H9 (cell line): ENCODE measurements around the gene CMAS. TPM values are rescaled to one million over a fixed set of nuclear protein-coding genes. Genes with fewer than 3 reads are reported as not detected.

Experiments used
- DNase-seq: peaks from one replicate; pipeline ENCODE4 v3.0.0-alpha.2; 2017
- H2AFZ ChIP-seq: one replicate; pipeline ENCODE4 v1.6.1; 2013; ENCODE audit warnings: mild to moderate bottlenecking, low read length, control low read depth, moderate library complexity
- H2AK5ac ChIP-seq: 2 replicates; pipeline ENCODE4 v1.6.1; 2013; ENCODE audit warnings: low read length, control low read depth, mixed read lengths; ENCODE audit not compliant: insufficient read length
- H2BK120ac ChIP-seq: one replicate; pipeline ENCODE4 v1.6.1; 2013; ENCODE audit warnings: low read depth, mild to moderate bottlenecking, low read length, control low read depth, inconsistent platforms; ENCODE audit not compliant: poor library complexity, severe bottlenecking
- H2BK12ac ChIP-seq: 2 replicates; pipeline ENCODE4 v1.6.1; 2013; ENCODE audit warnings: low read length, control low read depth, mixed read lengths, low read depth; ENCODE audit not compliant: insufficient read length
- H2BK15ac ChIP-seq: 2 replicates; pipeline ENCODE4 v1.6.1; 2013; ENCODE audit warnings: low read depth, low read length, control low read depth
- H2BK20ac ChIP-seq: one replicate; pipeline ENCODE4 v1.6.1; 2013; ENCODE audit warnings: low read depth, mild to moderate bottlenecking, low read length, control low read depth, inconsistent platforms; ENCODE audit not compliant: poor library complexity, severe bottlenecking
- H2BK5ac ChIP-seq: 2 replicates; pipeline ENCODE4 v1.6.1; 2013; ENCODE audit warnings: low read length, control low read depth, mixed read lengths; ENCODE audit not compliant: insufficient read length
- H3K14ac ChIP-seq: 2 replicates; pipeline ENCODE4 v1.6.1; 2013; ENCODE audit warnings: low read length, control low read depth; ENCODE audit not compliant: insufficient read depth
- H3K18ac ChIP-seq: 2 replicates; pipeline ENCODE4 v1.6.1; 2013; ENCODE audit warnings: low read depth, mild to moderate bottlenecking, mixed read lengths, low read length, control low read depth; ENCODE audit not compliant: insufficient read length
- H3K23ac ChIP-seq: 2 replicates; pipeline ENCODE4 v1.6.1; 2013; ENCODE audit warnings: low read length, control low read depth, mixed read lengths, low read depth; ENCODE audit not compliant: insufficient read length
- H3K23me2 ChIP-seq: 2 replicates; pipeline ENCODE4 v1.6.1; 2013; ENCODE audit warnings: low read depth, mild to moderate bottlenecking, mixed read lengths, low read length, control low read depth; ENCODE audit not compliant: insufficient read length, poor library complexity, severe bottlenecking
- H3K27ac ChIP-seq: 2 replicates; pipeline ENCODE4 v1.5.1; 2013; ENCODE audit warnings: low read length, control low read depth, mixed read lengths, low read depth; ENCODE audit not compliant: insufficient read length
- H3K27me3 ChIP-seq: 2 replicates; pipeline ENCODE4 v1.6.1; 2013; ENCODE audit warnings: low read length, control low read depth, inconsistent platforms; ENCODE audit not compliant: insufficient read depth
- H3K4ac ChIP-seq: 2 replicates; pipeline ENCODE4 v1.6.1; 2013; ENCODE audit warnings: low read depth, mild to moderate bottlenecking, control low read depth, inconsistent platforms, low read length, moderate library complexity
- H3K4me1 ChIP-seq: 2 replicates; pipeline ENCODE4 v1.6.1; 2013; ENCODE audit warnings: low read length, control low read depth, inconsistent platforms; ENCODE audit not compliant: insufficient read depth
- H3K4me2 ChIP-seq: 2 replicates; pipeline ENCODE4 v1.6.1; 2013; ENCODE audit warnings: low read length, control low read depth, mixed read lengths; ENCODE audit not compliant: insufficient read length, insufficient read depth
- H3K56ac ChIP-seq: 2 replicates; pipeline ENCODE4 v1.6.1; 2013; ENCODE audit warnings: low read depth, mild to moderate bottlenecking, mixed read lengths, low read length, control low read depth; ENCODE audit not compliant: insufficient read length
- H3K79me1 ChIP-seq: 2 replicates; pipeline ENCODE4 v1.6.1; 2013; ENCODE audit warnings: low read depth, mild to moderate bottlenecking, moderate library complexity, low read length, control low read depth, inconsistent platforms; ENCODE audit not compliant: insufficient read depth, poor library complexity, severe bottlenecking
- H3K79me2 ChIP-seq: 2 replicates; pipeline ENCODE4 v1.6.1; 2013; ENCODE audit warnings: low read length, control low read depth, inconsistent platforms; ENCODE audit not compliant: insufficient read depth
- H3K9ac ChIP-seq: 2 replicates; pipeline ENCODE4 v1.6.1; 2013; ENCODE audit warnings: low read length, control low read depth, mixed read lengths; ENCODE audit not compliant: insufficient read length; ENCODE audit errors: extremely low read depth
- H3K9me3 ChIP-seq: one replicate; pipeline ENCODE4 v1.6.1; 2013; ENCODE audit warnings: low read depth, low read length, inconsistent platforms; ENCODE audit not compliant: control insufficient read depth
- H3T11ph ChIP-seq: one replicate; pipeline ENCODE4 v1.6.1; 2013; ENCODE audit warnings: mild to moderate bottlenecking, low read length, control low read depth, inconsistent platforms
- H4K20me1 ChIP-seq: one replicate; pipeline ENCODE4 v1.6.1; 2013; ENCODE audit not compliant: control insufficient read depth, insufficient read length, insufficient read depth
- H4K5ac ChIP-seq: 2 replicates; pipeline ENCODE4 v1.6.1; 2013; ENCODE audit warnings: low read depth, mild to moderate bottlenecking, mixed read lengths, low read length, control low read depth; ENCODE audit not compliant: insufficient read length
- H4K8ac ChIP-seq: replicated peaks from 2 replicates; pipeline ENCODE4 v1.6.1; 2013; ENCODE audit warnings: low read length, control low read depth, mixed read lengths, low read depth; ENCODE audit not compliant: insufficient read length
- H4K91ac ChIP-seq: 2 replicates; pipeline ENCODE4 v1.6.1; 2013; ENCODE audit warnings: low read depth, mild to moderate bottlenecking, moderate library complexity, mixed read lengths, low read length, control low read depth; ENCODE audit not compliant: insufficient read length
- H3K27ac Mint-ChIP-seq, 3 experiments: 2 replicates in 2 of 3; 3 replicates in 1 of 3; pipeline ENCODE4 v1.8.0; 2020 to 2021; ENCODE audit warnings: mixed read lengths in 3 of 3, mild to moderate bottlenecking in 1 of 3, moderate library complexity in 1 of 3
- H3K27me3 Mint-ChIP-seq: 2 replicates; pipeline ENCODE4 v1.8.0; 2021; ENCODE audit warnings: low read depth, mild to moderate bottlenecking, moderate library complexity, mixed read lengths
- H3K36me3 Mint-ChIP-seq, 3 experiments: 2 replicates in 2 of 3; 3 replicates in 1 of 3; pipeline ENCODE4 v1.8.0; 2020 to 2021; ENCODE audit warnings: low read depth in 3 of 3, mixed read lengths in 3 of 3; ENCODE audit not compliant: insufficient read depth in 1 of 3
- H3K4me1 Mint-ChIP-seq, 2 experiments: 2 replicates each; pipeline ENCODE4 v1.8.0; 2020; ENCODE audit warnings: mixed read lengths in 2 of 2
- H3K4me3 Mint-ChIP-seq, 2 experiments: 2 replicates in 1 of 2; 3 replicates in 1 of 2; pipeline ENCODE4 v1.8.0; 2020 to 2021; ENCODE audit warnings: mild to moderate bottlenecking in 2 of 2, mixed read lengths in 2 of 2, moderate library complexity in 1 of 2
- H3K9me3 Mint-ChIP-seq, 2 experiments: 2 replicates in 1 of 2; 3 replicates in 1 of 2; pipeline ENCODE4 v1.8.0; 2020; ENCODE audit warnings: mild to moderate bottlenecking in 2 of 2, mixed read lengths in 2 of 2, moderate library complexity in 1 of 2
- WGBS: extraction: QIAGEN DNeasy Blood & Tissue Kit; methylation state at CpG from one replicate; pipeline ENCODE4 v1.1.7; 2013; ENCODE audit warnings: missing lambda C conversion rate, low lambda C conversion rate, mixed read lengths; ENCODE audit not compliant: insufficient read length; ENCODE audit errors: extremely low coverage; 5-methylcytosine and 5-hydroxymethylcytosine counted together
- total RNA-seq: library from RNA; stranded (reverse); gene quantifications from 2 replicates; pipeline ENCODE4 v1.2.1, GENCODE V29; 2021
- TF ChIP-seq, protein P1 (sequence below): fragments of 200-600 bp; sonication (generic); conservative IDR thresholded peaks from 3 replicates; pipeline ENCODE4 v1.8.0; 2021; ENCODE audit warnings: antibody characterized with exemption, mild to moderate bottlenecking

CMAS gene
- total RNA-seq, 1 experiment from 2014 or later, result 47.4 TPM

DNA sequence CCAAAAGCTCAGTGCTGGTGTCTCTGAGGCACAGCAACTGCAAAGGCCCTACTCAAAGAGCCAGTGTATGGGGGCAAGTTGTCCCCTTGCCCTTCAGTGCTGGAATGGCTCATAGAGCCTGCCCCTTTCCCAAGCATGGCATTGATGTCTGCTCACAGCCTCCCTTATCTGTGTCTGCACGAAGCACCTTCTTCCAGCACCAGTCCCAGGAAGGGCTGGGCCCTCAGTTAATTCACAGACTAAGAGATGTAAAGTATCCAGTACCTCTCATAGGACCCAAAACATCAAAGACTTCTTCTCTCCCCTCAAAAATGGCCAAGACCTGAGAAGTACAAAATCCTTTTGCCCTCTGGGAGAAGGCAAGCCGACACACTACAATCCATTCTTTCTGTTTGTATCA is 1.6 kb upstream of the CMAS start:
- no peak overlapping the region for H3K27ac ChIP-seq
- no peaks in the 10 kb centered on the region for H4K20me1 ChIP-seq
- no peak overlapping the region for H3K4me2 ChIP-seq
- H3K18ac ChIP-seq, result no peak overlapping the region
- no peak overlapping the region for H3K4ac ChIP-seq
- no peak overlapping the region for H4K8ac ChIP-seq
- no peak overlapping the region for H2BK15ac ChIP-seq
- Mint-ChIP-seq H3K27ac (peak overlapping the region in 1 of 3 experiments; percentile 46; a peak in 1 of 7 replicates), H3K36me3 (peaks cover 4 to 6% (median 5%) of the 10 kb centered on the region in 3 experiments; a peak in 4 of 7 replicates), H3K9me3 (no peaks in the 10 kb centered on the region), H3K4me3 (no peak overlapping the region), H3K4me1 (peaks cover 25 to 28% of the 10 kb centered on the region in 2 experiments), H3K27me3 (no peaks in the 10 kb centered on the region)
- no peak overlapping the region for H3K56ac ChIP-seq
- no peaks in the 10 kb centered on the region for H3K9me3 ChIP-seq
- H4K91ac ChIP-seq, result no peak overlapping the region
- H2BK120ac ChIP-seq, result no peak overlapping the region
- TF ChIP-seq, protein P1, sequence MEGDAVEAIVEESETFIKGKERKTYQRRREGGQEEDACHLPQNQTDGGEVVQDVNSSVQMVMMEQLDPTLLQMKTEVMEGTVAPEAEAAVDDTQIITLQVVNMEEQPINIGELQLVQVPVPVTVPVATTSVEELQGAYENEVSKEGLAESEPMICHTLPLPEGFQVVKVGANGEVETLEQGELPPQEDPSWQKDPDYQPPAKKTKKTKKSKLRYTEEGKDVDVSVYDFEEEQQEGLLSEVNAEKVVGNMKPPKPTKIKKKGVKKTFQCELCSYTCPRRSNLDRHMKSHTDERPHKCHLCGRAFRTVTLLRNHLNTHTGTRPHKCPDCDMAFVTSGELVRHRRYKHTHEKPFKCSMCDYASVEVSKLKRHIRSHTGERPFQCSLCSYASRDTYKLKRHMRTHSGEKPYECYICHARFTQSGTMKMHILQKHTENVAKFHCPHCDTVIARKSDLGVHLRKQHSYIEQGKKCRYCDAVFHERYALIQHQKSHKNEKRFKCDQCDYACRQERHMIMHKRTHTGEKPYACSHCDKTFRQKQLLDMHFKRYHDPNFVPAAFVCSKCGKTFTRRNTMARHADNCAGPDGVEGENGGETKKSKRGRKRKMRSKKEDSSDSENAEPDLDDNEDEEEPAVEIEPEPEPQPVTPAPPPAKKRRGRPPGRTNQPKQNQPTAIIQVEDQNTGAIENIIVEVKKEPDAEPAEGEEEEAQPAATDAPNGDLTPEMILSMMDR, result no peak
- H2AK5ac ChIP-seq, result no peak overlapping the region
- no peaks in the 10 kb centered on the region for H3K23me2 ChIP-seq
- no peak overlapping the region for H2BK20ac ChIP-seq
- no peak overlapping the region for H4K5ac ChIP-seq
- peaks cover 2% of the 10 kb centered on the region; the same call in 1 of the 2 replicates for H3K79me2 ChIP-seq
- H3K14ac ChIP-seq, result no peak overlapping the region
- H2BK5ac ChIP-seq, result no peak overlapping the region
- H2AFZ ChIP-seq, result no peak overlapping the region
- H2BK12ac ChIP-seq, result no peak overlapping the region
- WGBS, result no CpG with 5 or more reads among the region's 2 CpGs
- H3K23ac ChIP-seq, result no peak overlapping the region
- no peak overlapping the region for H3T11ph ChIP-seq
- H3K27me3 ChIP-seq, result no peaks in the 10 kb centered on the region
- H3K4me1 ChIP-seq, result peaks cover 11% of the 10 kb centered on the region
- no peak for DNase-seq
- H3K79me1 ChIP-seq, result no peaks in the 10 kb centered on the region
- H3K9ac ChIP-seq, result no peak overlapping the region
